ENCODE results near the gene CADPS.

The CADPS gene

GRCh38 chr3:62874711-62875557 lies at the start of gene CADPS:
TSS of gene CADPS (minus strand) at chr3:62875416. CDS start at chr3:62875029, 387 bp downstream.
- no peak for DNase-seq

GRCh38 chr3:62923066-62923465 lies 47.9 kb upstream of the CADPS start:
- DNase-seq = no peak

GRCh38 chr3:62922326-62922725 lies 47.1 kb upstream of the CADPS start:
- no peak for DNase-seq

- DNase-seq = no peak
These were observed 45.2 kb upstream of the CADPS start for GRCh38 chr3:62920466-62920784.

- no peak for DNase-seq
These were observed 44.7 kb upstream of the CADPS start for GRCh38 chr3:62919784-62920465.

GRCh38 chr3:62918777-62919176 lies 43.6 kb upstream of the CADPS start:
- no peak for DNase-seq

GRCh38 chr3:62918131-62918530 lies 42.9 kb upstream of the CADPS start:
- no peak for DNase-seq

- DNase-seq = no peak
These were observed 36.3 kb upstream of the CADPS start for GRCh38 chr3:62911526-62911925.

GRCh38 chr3:62905331-62905730 lies 30.1 kb upstream of the CADPS start:
- DNase-seq = no peak

GRCh38 chr3:62898530-62899496 lies 23.6 kb upstream of the CADPS start:
- no peak for DNase-seq

- no peak for DNase-seq
These were observed 20.7 kb upstream of the CADPS start for GRCh38 chr3:62895901-62896300.

- DNase-seq = no peak
These were observed 17.7 kb upstream of the CADPS start for GRCh38 chr3:62892951-62893350.

- DNase-seq = no peak
These were observed 16.8 kb upstream of the CADPS start for GRCh38 chr3:62892045-62892444.

- no peak for DNase-seq
These were observed 13.6 kb upstream of the CADPS start for GRCh38 chr3:62888778-62889177.

GRCh38 chr3:62888180-62888579 lies 13.0 kb upstream of the CADPS start:
- no peak for DNase-seq

GRCh38 chr3:62885136-62885535 lies 9.9 kb upstream of the CADPS start:
- DNase-seq = no peak

GRCh38 chr3:62884096-62884870 lies 9.1 kb upstream of the CADPS start:
- DNase-seq = no peak

- DNase-seq = no peak
These were observed 7.5 kb upstream of the CADPS start for GRCh38 chr3:62882676-62883200.

GRCh38 chr3:62876064-62876463 lies 848 bp upstream of the CADPS start:
- DNase-seq = no peak

GRCh38 chr3:62875558-62876002 lies 364 bp upstream of the CADPS start:
- DNase-seq = no peak

GRCh38 chr3:62873761-62874710 lies 1.2 kb downstream of the CADPS start:
- DNase-seq = peak; percentile 36

All from NCI-H1417 treated with DMSO at 0.1 percent for 48 hours (cell line).